ENCODE measurements around the gene CEACAM19. TPM values are rescaled to one million over a fixed set of nuclear protein-coding genes. Genes with fewer than 3 reads are reported as not detected.
A peak's percentile ranks its signal among the peaks of the same experiment; 100 is the strongest.

CEACAM19 gene
- total RNA-seq, 4 donors from 2014 or later = 2.1 to 6.8 (median 3.8) TPM

DNA sequence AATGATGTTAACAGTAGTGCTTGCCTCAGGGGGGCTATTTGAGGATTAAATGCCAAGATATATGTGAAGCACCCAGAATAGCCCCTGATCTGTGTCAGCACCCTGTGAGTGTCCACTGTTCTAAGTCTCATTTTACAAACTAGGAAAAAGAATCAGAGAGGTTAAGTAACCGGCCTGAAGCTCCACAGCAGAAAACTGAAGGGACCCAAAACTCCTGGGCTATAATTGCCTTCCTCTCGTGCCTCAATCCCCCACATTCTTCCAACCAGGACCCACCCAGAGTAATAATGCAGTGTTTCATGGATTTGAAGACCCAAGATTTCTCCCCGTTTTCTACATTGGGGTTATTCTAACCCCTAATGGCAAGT is 25.2 kb upstream of the CEACAM19 start:
- no peak for DNase-seq (ENCODE audit: low spot score)
- TF ChIP-seq, protein P1, sequence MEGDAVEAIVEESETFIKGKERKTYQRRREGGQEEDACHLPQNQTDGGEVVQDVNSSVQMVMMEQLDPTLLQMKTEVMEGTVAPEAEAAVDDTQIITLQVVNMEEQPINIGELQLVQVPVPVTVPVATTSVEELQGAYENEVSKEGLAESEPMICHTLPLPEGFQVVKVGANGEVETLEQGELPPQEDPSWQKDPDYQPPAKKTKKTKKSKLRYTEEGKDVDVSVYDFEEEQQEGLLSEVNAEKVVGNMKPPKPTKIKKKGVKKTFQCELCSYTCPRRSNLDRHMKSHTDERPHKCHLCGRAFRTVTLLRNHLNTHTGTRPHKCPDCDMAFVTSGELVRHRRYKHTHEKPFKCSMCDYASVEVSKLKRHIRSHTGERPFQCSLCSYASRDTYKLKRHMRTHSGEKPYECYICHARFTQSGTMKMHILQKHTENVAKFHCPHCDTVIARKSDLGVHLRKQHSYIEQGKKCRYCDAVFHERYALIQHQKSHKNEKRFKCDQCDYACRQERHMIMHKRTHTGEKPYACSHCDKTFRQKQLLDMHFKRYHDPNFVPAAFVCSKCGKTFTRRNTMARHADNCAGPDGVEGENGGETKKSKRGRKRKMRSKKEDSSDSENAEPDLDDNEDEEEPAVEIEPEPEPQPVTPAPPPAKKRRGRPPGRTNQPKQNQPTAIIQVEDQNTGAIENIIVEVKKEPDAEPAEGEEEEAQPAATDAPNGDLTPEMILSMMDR (IDR thresholded peaks at IDR 0.05) = no peak
- ATAC-seq (ENCODE audit: low FRiP score) = no peak

- DNase-seq (ENCODE audit: low spot score) (no peak), ATAC-seq (ENCODE audit: low FRiP score) (no peak)
Observed at GRCh38 chr19:44647144-44647543, 24.1 kb upstream of the CEACAM19 start.

DNA sequence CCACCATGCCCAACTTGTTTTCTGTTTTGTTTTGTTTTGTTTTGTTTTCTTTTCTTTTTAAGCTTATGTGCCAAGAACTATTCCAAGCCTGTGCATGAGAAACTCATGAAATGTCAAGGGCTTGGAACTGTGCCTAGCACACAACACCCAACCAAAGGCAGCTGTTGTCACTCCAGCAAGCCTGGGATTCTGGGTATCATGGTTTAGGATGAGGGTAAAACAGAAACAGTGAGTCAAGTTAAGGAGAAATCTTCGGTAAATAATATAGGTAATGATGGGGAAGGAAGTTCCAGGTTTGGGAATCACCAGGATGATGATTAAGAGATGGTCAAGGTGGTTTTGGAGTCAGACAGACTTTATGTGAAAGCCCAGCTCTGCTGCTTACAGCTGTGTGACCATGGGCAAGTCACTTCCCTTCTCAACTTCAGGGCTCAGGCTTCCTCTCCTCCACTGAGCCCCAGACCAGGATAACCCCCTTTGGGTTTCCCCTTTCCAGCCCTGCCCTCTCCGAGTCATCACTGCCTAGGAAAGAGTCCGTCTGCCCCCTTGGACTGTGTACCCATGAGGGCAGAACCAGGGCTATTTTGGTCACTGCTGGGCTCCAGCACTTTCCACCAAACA is 22.5 kb upstream of the CEACAM19 start:
- DNase-seq (ENCODE audit: low spot score) = no peak
- TF ChIP-seq, protein P1 (IDR thresholded peaks at IDR 0.05) = no peak
- ATAC-seq (ENCODE audit: low FRiP score) = peak; percentile 4

More at GRCh38 chr19:44647144-44647543, 24.1 kb upstream of the CEACAM19 start:
- TF ChIP-seq, protein P1 (IDR thresholded peaks at IDR 0.05) = no peak

- no peak for ATAC-seq (ENCODE audit: low FRiP score)
- TF ChIP-seq, protein P1 (IDR thresholded peaks at IDR 0.05) = no peak
- DNase-seq (ENCODE audit: low spot score) = no peak
Observed at GRCh38 chr19:44649578-44650145, 21.6 kb upstream of the CEACAM19 start.

GRCh38 chr19:44653343-44653742 is 17.9 kb upstream of the CEACAM19 start:
- ATAC-seq (ENCODE audit: low FRiP score) (no peak), DNase-seq (ENCODE audit: low spot score) (no peak)
- TF ChIP-seq, protein P1 (IDR thresholded peaks at IDR 0.05) = no peak

GRCh38 chr19:44653977-44654774 is 17.1 kb upstream of the CEACAM19 start:
- DNase-seq (ENCODE audit: low spot score) = peak; percentile 42
- TF ChIP-seq, protein P1 (IDR thresholded peaks at IDR 0.05) = peak in 1 of 3 donors; percentile 17
- ATAC-seq (ENCODE audit: low FRiP score) = no peak

Measured in omental fat pad (tissue), 4 donors.